ENCODE results near the gene ACP4. TPM values are rescaled to one million over a fixed set of nuclear protein-coding genes. Genes with fewer than 3 reads are reported as not detected.

The ACP4 gene
- total and polyA plus RNA-seq, 3 donors from 2014 or later = 0.43 to 4.0 (median 1.9) TPM

- 71% methylated on average over 17 of the region's 18 CpGs; no CpG with 5 or more reads in 1 of the 2 donors for WGBS, 2 donors
- intact Hi-C loops (cut with DNase I; ENCODE audit: low total_unique reads) = loop anchor here (10.0 kb wide), 1 partner anchor 433 kb away; the partner anchor contains the start of gene NAPSA
- no peak for DNase-seq
Observed at GRCh38 chr19:50797781-50798658, 7.8 kb downstream of the ACP4 start.

GRCh38 chr19:50798659-50799546 lies 8.7 kb downstream of the ACP4 start:
- TF ChIP-seq CTCF (IDR thresholded peaks at IDR 0.05) (no peak), POLR2A (IDR thresholded peaks at IDR 0.05) (no peak)
- Histone ChIP-seq H3K27me3 (no peaks in the 10 kb centered on the region), H3K4me3 (no peak overlapping the region), H3K4me1 (peaks cover 15% of the 10 kb centered on the region), H3K9me3 (no peaks in the 10 kb centered on the region), H3K27ac (no peak overlapping the region), H3K36me3 (ENCODE audit: low read depth, missing control alignments) (no peaks in the 10 kb centered on the region)
- DNase-seq = no peak
- 86 to 87% methylated on average over 6 to 20 of the region's 21 CpGs for WGBS, 2 donors
- intact Hi-C loops (cut with DNase I; ENCODE audit: low total_unique reads) = loop anchor here (10.0 kb wide), 1 partner anchor 434 kb away; the partner anchor contains the start of gene NAPSA

More at GRCh38 chr19:50797781-50798658, 7.8 kb downstream of the ACP4 start:
- no peaks in the 10 kb centered on the region for H3K27me3 ChIP-seq
- no peaks in the 10 kb centered on the region for H3K9me3 ChIP-seq
- no peaks in the 10 kb centered on the region for H3K36me3 ChIP-seq (ENCODE audit: low read depth, missing control alignments)
- H3K4me3 ChIP-seq = no peak overlapping the region
- TF ChIP-seq CTCF (IDR thresholded peaks at IDR 0.05) = no peak
- no peak for TF ChIP-seq POLR2A (IDR thresholded peaks at IDR 0.05)
- H3K4me1 ChIP-seq = peaks cover 6% of the 10 kb centered on the region
- no peak overlapping the region for H3K27ac ChIP-seq

DNA sequence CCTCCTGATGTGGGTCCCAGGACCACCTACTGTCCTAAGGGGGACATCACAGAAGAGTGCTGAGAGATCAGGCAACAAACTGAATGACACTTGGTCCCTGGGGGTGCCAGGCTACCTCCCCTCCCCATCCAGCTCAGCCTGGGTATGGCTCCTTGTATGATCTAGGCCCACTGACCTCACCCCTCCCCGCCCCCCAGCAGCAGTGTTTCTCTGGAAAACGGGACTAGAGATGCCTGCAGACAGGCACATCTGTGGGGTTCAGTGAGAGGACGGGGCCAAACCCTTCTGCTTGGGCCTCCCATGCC lies 9.3 kb downstream of the ACP4 start:
- DNase-seq = no peak
- WGBS, 2 donors = 67 to 78% methylated on average over 3 of the region's 3 CpGs
- Histone ChIP-seq H3K9me3 (no peaks in the 10 kb centered on the region), H3K27ac (no peak overlapping the region), H3K27me3 (no peaks in the 10 kb centered on the region), H3K36me3 (ENCODE audit: low read depth, missing control alignments) (no peaks in the 10 kb centered on the region), H3K4me3 (no peak overlapping the region), H3K4me1 (peaks cover 15% of the 10 kb centered on the region)
- intact Hi-C loops (cut with DNase I; ENCODE audit: low total_unique reads) = loop anchor here (10.0 kb wide), 1 partner anchor 435 kb away; the partner anchor contains the start of gene NAPSA
- TF ChIP-seq POLR2A (IDR thresholded peaks at IDR 0.05) (no peak), CTCF (IDR thresholded peaks at IDR 0.05) (no peak)

- 93 to 95% methylated on average over 8 of the region's 8 CpGs for WGBS, 2 donors
- no peak overlapping the region for H3K27ac ChIP-seq
Observed at GRCh38 chr19:50801107-50801506, 10.9 kb downstream of the ACP4 start.

More at GRCh38 chr19:50801107-50801506, 10.9 kb downstream of the ACP4 start:
- no peaks in the 10 kb centered on the region for H3K27me3 ChIP-seq
- no peaks in the 10 kb centered on the region for H3K36me3 ChIP-seq (ENCODE audit: low read depth, missing control alignments)
- H3K4me3 ChIP-seq = no peak overlapping the region
- no peak for DNase-seq
- no peak for TF ChIP-seq CTCF (IDR thresholded peaks at IDR 0.05)
- no peak for TF ChIP-seq POLR2A (IDR thresholded peaks at IDR 0.05)
- no peaks in the 10 kb centered on the region for H3K9me3 ChIP-seq
- peaks cover 15% of the 10 kb centered on the region for H3K4me1 ChIP-seq
- intact Hi-C loops (cut with DNase I; ENCODE audit: low total_unique reads) = no loop called here

All from testis (tissue), 3 donors.